Naive thymus-derived CD8-positive, alpha-beta T cell (primary cell): ENCODE measurements around the gene LAMC2. TPM values are rescaled to one million over a fixed set of nuclear protein-coding genes. Genes with fewer than 3 reads are reported as not detected.

Experiments
- ATAC-seq, 2 donors: fragments of 150-1000 bp; cut with Tn5 transposase in 1 of 2; sonication (Bioruptor Pico), chemical (Tn5 transposase) in 1 of 2; 1 replicate in 1 of 2; 2 replicates in 1 of 2; pipeline ENCODE4 v1.10.0; 2021; ENCODE audit warnings: mild to moderate bottlenecking in 2 of 2, moderate library complexity in 2 of 2
- POLR2A ChIA-PET: fragments of 350-600 bp; sonication (Branson Sonifier 250); formaldehyde crosslinking; loops from one replicate; lab custom pipeline; 2021; ENCODE audit warnings: antibody characterized with exemption; lab: Charles Lee
- DNase-seq, 10 donors: peaks; one replicate each; pipeline versions ENCODE4 v3.0.0 to v3.0.0-alpha.2; 2020 to 2022
- H3K27ac Mint-ChIP-seq, 10 donors: one replicate each; pipeline ENCODE4 v1.8.0; 2020 to 2022; ENCODE audit warnings: mild to moderate bottlenecking in 10 of 10, mixed read lengths in 10 of 10, moderate library complexity in 4 of 10, inconsistent platforms in 1 of 10
- H3K27me3 Mint-ChIP-seq, 5 donors: one replicate each; pipeline ENCODE4 v1.8.0; 2021 to 2022; ENCODE audit warnings: mixed read lengths in 5 of 5
- H3K36me3 Mint-ChIP-seq, 3 donors: one replicate each; pipeline ENCODE4 v1.8.0; 2020 to 2022; ENCODE audit warnings: mixed read lengths in 3 of 3, mild to moderate bottlenecking in 2 of 3, inconsistent platforms in 1 of 3
- H3K4me1 Mint-ChIP-seq, 4 donors: one replicate each; pipeline ENCODE4 v1.8.0; 2021 to 2022; ENCODE audit warnings: mixed read lengths in 4 of 4
- H3K4me3 Mint-ChIP-seq, 10 donors: one replicate each; pipeline ENCODE4 v1.8.0; 2020 to 2022; ENCODE audit warnings: mild to moderate bottlenecking in 10 of 10, mixed read lengths in 10 of 10, moderate library complexity in 6 of 10, inconsistent platforms in 1 of 10
- H3K9me3 Mint-ChIP-seq, 9 donors: one replicate each; pipeline ENCODE4 v1.8.0; 2020 to 2022; ENCODE audit warnings: mixed read lengths in 9 of 9, mild to moderate bottlenecking in 3 of 9, inconsistent platforms in 1 of 9, moderate library complexity in 1 of 9
- polyA plus RNA-seq, 3 donors: library from polyadenylated mRNA; unstranded; fragments of 300-500 nt; fragmentation: Illumina TruSeq; gene quantifications; one replicate each; pipeline ENCODE4 v1.2.3, GENCODE V29; 2021
- total RNA-seq, 8 experiments: library from RNA in 2 of 8; stranded (reverse) in 2 of 8; gene quantifications; one replicate each; pipeline ENCODE4 v1.2.3 and lab custom pipeline; 2021 to 2026

LAMC2 gene
- total and polyA plus RNA-seq, 5 experiments from 2014 or later: not detected

DNA sequence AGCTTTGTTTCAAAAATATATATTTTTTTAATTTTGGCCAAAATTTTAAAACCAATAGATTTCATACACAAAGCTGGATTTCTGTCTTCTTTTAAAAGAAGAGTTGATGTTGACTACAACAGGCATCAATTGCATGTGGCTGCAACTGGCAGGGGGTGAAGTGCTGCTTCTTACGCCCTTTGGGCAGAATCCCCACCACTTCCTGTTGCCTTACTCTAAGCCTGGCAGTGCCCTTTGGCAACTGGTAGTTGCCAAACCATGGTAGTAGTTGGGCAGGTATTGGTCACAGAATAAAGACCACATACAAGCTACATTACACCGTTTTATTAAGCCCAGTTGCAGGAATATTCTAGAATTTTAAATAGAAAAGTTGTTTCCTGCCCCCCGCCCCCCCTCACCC is 17.0 kb downstream of the LAMC2 start:
- POLR2A ChIA-PET: interaction anchor here (0.6 kb wide), 1 partner anchor 135 kb away, joined by 5 read pairs; no protein-coding TSS in a partner anchor
- H3K27me3 Mint-ChIP-seq: peaks cover 9 to 27% (median 9%) of the 10 kb centered on the region in 5 donors
- peaks cover 4 to 8% (median 8%) of the 10 kb centered on the region in 4 donors for H3K4me1 Mint-ChIP-seq
- no peak overlapping the region for H3K4me3 Mint-ChIP-seq
- H3K27ac Mint-ChIP-seq: no peak overlapping the region
- no peaks in the 10 kb centered on the region for H3K36me3 Mint-ChIP-seq
- DNase-seq (no peak), ATAC-seq (peak in 1 of 2 donors; percentile 46)
- H3K9me3 Mint-ChIP-seq: no peaks in the 10 kb centered on the region

GRCh38 chr1:183205196-183205781 is 19.2 kb downstream of the LAMC2 start:
- DNase-seq (no peak), ATAC-seq (no peak)
- Mint-ChIP-seq H3K27me3 (peaks cover 4 to 10% (median 6%) of the 10 kb centered on the region in 5 donors), H3K9me3 (no peaks in the 10 kb centered on the region), H3K36me3 (no peaks in the 10 kb centered on the region), H3K4me1 (peaks cover 0 to 13% (median 8%) of the 10 kb centered on the region in 4 donors), H3K4me3 (no peak overlapping the region), H3K27ac (peak overlapping the region in 1 of 10 donors; percentile 13)
- POLR2A ChIA-PET: no interaction called here

DNA sequence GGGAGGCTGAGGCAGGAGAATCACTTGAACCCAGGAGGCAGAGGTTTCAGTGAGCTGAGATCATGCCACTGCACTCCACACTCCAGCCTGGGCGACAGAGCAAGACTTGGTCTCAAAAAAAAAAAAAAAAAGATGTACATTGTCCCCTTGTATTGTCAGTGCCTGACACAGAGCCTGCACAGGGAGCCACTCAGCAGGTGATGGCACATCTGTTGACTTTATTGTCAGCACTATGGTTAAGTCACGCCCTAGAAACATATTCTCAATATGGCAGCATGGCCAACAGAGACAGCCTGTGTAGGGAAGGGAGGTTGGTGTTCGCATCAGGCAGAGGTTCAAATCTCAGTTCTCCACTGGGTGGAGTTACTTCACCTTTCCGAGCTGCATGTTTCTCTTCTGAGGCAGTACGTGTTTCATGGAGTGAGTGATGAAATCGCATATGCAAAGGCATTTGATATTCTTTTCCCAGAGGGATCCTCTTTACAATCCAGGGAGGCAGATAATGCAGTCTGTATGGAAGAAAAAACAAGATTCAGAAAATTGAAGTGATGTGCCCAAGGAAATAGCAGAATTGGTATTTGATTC is 20.6 kb downstream of the LAMC2 start:
- Mint-ChIP-seq H3K36me3 (no peaks in the 10 kb centered on the region), H3K9me3 (no peaks in the 10 kb centered on the region), H3K4me1 (peaks cover 0 to 13% (median 8%) of the 10 kb centered on the region in 4 donors), H3K27ac (no peak overlapping the region), H3K4me3 (no peak overlapping the region), H3K27me3 (peaks cover 0 to 7% (median 2%) of the 10 kb centered on the region in 5 donors)
- POLR2A ChIA-PET: no interaction called here
- ATAC-seq (no peak), DNase-seq (no peak)

DNA sequence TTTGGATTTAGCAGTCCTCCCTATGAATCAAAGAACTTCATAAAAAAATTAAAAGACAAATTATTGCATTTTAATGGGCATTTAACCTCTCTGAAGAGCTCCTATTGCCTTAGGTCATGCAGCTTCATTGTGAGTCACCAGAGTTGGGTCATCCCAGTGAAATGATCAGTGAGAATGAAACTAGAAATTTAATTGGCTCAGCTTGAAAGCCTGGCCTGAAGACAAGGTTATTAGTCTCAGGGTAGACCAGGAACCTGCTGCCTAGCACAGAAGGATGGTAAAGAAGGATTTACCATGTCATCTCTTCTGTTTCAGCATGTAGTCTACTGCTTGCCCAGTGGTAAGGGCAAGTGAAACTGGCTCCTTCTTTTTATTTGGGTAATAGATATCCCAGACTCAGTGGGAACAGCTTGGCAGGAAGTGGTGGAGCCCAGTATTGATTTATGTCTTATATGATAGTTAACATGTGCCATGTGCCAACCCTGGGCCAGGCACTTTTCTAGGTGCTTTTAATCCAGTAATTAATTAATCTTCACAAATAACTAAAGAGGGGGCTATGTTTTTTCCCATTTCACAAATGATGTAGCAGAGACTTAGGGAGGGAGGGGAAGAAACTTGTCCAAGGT is 23.6 kb downstream of the LAMC2 start:
- H3K36me3 Mint-ChIP-seq: no peaks in the 10 kb centered on the region
- peaks cover 0 to 15% (median 0%) of the 10 kb centered on the region in 4 donors for H3K4me1 Mint-ChIP-seq
- no peak overlapping the region for H3K27ac Mint-ChIP-seq
- ATAC-seq (no peak), DNase-seq (no peak)
- peaks cover 6 to 14% (median 11%) of the 10 kb centered on the region in 5 donors for H3K27me3 Mint-ChIP-seq
- no peak overlapping the region for H3K4me3 Mint-ChIP-seq
- POLR2A ChIA-PET: no interaction called here
- H3K9me3 Mint-ChIP-seq: peaks cover 0 to 2% (median 0%) of the 10 kb centered on the region in 9 donors

- DNase-seq (no peak), ATAC-seq (no peak)
- POLR2A ChIA-PET: no interaction called here
- Mint-ChIP-seq H3K9me3 (peaks cover 0 to 2% (median 0%) of the 10 kb centered on the region in 9 donors), H3K4me1 (peaks cover 0 to 15% (median under 1%) of the 10 kb centered on the region in 4 donors), H3K27ac (no peak overlapping the region), H3K4me3 (no peak overlapping the region), H3K27me3 (peaks cover 5 to 14% (median 11%) of the 10 kb centered on the region in 5 donors), H3K36me3 (no peaks in the 10 kb centered on the region)
These were observed 24.6 kb downstream of the LAMC2 start for GRCh38 chr1:183210681-183211080.

DNA sequence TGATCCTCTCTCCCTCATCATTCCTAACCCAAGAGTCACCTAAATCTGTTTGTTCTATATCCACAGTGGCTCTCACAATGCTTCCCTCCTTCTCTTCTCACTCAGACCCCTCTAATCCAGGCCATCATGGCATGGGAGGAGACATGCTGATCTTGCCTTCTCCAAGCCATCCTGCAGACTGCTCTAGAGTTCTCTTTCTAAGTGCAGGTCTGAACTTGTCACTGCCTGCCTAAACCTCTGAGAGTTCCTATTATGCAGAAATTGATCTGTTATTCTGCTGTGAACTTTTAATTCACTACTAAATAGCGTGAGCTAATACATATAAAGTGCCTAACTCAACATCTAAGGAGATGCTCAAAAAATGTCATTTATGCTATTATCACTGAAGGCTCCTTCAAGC is 26.8 kb downstream of the LAMC2 start:
- H3K27ac Mint-ChIP-seq: no peak overlapping the region

GRCh38 chr1:183214021-183214970 is 28.2 kb downstream of the LAMC2 start:
- no peak for ATAC-seq
- Mint-ChIP-seq H3K27me3 (peaks cover 5 to 24% (median 10%) of the 10 kb centered on the region in 5 donors), H3K4me3 (no peak overlapping the region), H3K36me3 (no peaks in the 10 kb centered on the region), H3K4me1 (peaks cover 15 to 45% (median 17%) of the 10 kb centered on the region in 4 donors), H3K9me3 (peaks cover 0 to 2% (median 0%) of the 10 kb centered on the region in 9 donors), H3K27ac (no peak overlapping the region)
- POLR2A ChIA-PET: no interaction called here
- no peak for DNase-seq

More for the DNA sequence above, 26.8 kb downstream of the LAMC2 start:
- Mint-ChIP-seq H3K9me3 (peaks cover 0 to 2% (median 0%) of the 10 kb centered on the region in 9 donors), H3K27me3 (peaks cover 5 to 24% (median 10%) of the 10 kb centered on the region in 5 donors), H3K4me1 (peaks cover 3 to 32% (median 7%) of the 10 kb centered on the region in 4 donors), H3K36me3 (no peaks in the 10 kb centered on the region), H3K4me3 (no peak overlapping the region)
- DNase-seq: no peak
- POLR2A ChIA-PET: no interaction called here
- no peak for ATAC-seq

DNA sequence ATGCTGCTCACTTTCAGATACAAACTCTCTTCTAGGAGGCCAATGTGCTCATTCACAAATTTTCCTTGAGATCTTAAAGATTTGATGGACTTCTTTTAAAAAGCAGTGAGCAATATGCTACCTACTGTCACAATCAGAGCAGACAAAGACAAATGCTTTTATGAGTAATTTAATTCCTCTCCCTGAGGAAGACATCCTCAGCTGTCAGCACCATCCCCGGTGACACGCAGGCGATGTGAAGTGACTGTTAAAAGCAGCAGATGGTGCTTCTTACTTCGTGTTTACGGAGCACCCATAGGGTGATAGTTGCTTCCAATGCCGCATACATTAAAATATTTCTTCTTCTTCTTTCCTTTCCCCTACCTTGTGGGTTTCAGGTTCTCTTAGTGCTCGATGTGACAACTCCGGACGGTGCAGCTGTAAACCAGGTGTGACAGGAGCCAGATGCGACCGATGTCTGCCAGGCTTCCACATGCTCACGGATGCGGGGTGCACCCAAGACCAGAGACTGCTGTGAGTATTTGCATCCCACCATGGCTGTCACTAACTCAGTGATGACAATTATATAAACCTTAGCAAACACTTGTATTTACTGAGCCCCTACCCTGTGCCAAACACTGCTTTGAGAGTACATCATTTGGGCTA is 29.1 kb downstream of the LAMC2 start:
- Mint-ChIP-seq H3K27me3 (peaks cover 5 to 24% (median 8%) of the 10 kb centered on the region in 5 donors), H3K9me3 (peaks cover 0 to 2% (median 0%) of the 10 kb centered on the region in 9 donors), H3K4me3 (no peak overlapping the region), H3K4me1 (peaks cover 24 to 49% (median 26%) of the 10 kb centered on the region in 4 donors), H3K27ac (peak overlapping the region in 1 of 10 donors; percentile 80), H3K36me3 (no peaks in the 10 kb centered on the region)
- POLR2A ChIA-PET: no interaction called here
- DNase-seq: no peak
- ATAC-seq: no peak

GRCh38 chr1:183215936-183216335 is 29.9 kb downstream of the LAMC2 start:
- DNase-seq: no peak
- no peak for ATAC-seq
- Mint-ChIP-seq H3K4me3 (no peak overlapping the region), H3K27ac (no peak overlapping the region), H3K36me3 (no peaks in the 10 kb centered on the region), H3K9me3 (peaks cover 0 to 2% (median 0%) of the 10 kb centered on the region in 9 donors), H3K27me3 (peaks cover 5 to 24% (median 7%) of the 10 kb centered on the region in 5 donors), H3K4me1 (peaks cover 25 to 52% (median 29%) of the 10 kb centered on the region in 4 donors)
- POLR2A ChIA-PET: interaction anchor here (0.5 kb wide), 1 partner anchor 273 kb away, joined by 4 read pairs; no protein-coding TSS in a partner anchor

GRCh38 chr1:183218027-183218618 is 32.1 kb downstream of the LAMC2 start:
- no peak for ATAC-seq
- H3K27me3 Mint-ChIP-seq: peaks cover 0 to 11% (median 2%) of the 10 kb centered on the region in 5 donors
- POLR2A ChIA-PET: no interaction called here
- DNase-seq: no peak
- H3K4me1 Mint-ChIP-seq: peaks cover 25 to 42% (median 29%) of the 10 kb centered on the region in 4 donors
- H3K27ac Mint-ChIP-seq: peak overlapping the region in 3 of 10 donors; percentile 32 to 76 (median 68)
- H3K9me3 Mint-ChIP-seq: no peaks in the 10 kb centered on the region
- peak overlapping the region in 3 of 10 donors; percentile 56 to 72 (median 57) for H3K4me3 Mint-ChIP-seq
- no peaks in the 10 kb centered on the region for H3K36me3 Mint-ChIP-seq

DNA sequence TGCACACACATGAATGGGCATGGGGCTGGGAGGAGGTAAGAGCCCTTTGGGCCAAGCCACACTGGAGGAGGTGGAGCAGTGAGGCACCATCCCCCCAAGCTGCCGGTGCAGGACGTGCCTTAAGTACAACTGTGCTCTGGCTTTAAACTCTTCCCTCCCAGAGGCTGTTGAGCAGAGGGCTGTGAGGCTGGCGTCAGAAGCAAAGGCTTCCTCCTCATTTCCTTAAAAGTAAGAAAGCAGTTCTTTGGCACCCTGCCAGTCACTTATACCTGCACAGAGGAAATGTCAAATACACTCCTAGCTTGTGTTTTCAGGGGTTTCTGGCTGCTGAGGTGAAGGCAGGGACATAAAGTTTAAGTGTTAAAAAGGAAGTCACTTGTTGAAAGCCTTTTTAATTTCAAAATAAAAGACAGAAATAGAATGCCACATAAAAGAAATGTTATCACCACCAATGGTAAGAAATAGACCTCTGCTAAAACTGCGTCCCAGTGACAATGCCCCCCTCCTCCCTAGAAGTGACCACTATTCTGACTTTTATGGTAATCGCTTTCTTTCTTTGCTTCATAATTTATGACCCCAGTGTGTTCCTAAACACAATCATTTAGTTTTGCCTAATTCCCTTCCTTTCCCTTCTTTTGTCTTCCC is 33.0 kb downstream of the LAMC2 start:
- ATAC-seq (peak; percentile 89 to 92), DNase-seq (peak; percentile 37 to 93 (median 74))
- Mint-ChIP-seq H3K4me3 (peak overlapping the region; percentile 2 to 72 (median 52)), H3K27me3 (peaks cover 0 to 10% (median 1%) of the 10 kb centered on the region in 5 donors), H3K27ac (peak overlapping the region in 9 of 10 donors; percentile 1 to 76 (median 53)), H3K4me1 (peaks cover 25 to 42% (median 29%) of the 10 kb centered on the region in 4 donors), H3K9me3 (no peaks in the 10 kb centered on the region), H3K36me3 (no peaks in the 10 kb centered on the region)
- POLR2A ChIA-PET: no interaction called here
